ENCODE measurements around the gene PROM1. TPM values are rescaled to one million over a fixed set of nuclear protein-coding genes. Genes with fewer than 3 reads are reported as not detected.

The PROM1 gene
- total and polyA plus RNA-seq, 2 of the 8 experiments (the other 6 are each of a cell fraction or from before 2014, with no cell fraction given) = 36.0 to 59.7 TPM

DNA sequence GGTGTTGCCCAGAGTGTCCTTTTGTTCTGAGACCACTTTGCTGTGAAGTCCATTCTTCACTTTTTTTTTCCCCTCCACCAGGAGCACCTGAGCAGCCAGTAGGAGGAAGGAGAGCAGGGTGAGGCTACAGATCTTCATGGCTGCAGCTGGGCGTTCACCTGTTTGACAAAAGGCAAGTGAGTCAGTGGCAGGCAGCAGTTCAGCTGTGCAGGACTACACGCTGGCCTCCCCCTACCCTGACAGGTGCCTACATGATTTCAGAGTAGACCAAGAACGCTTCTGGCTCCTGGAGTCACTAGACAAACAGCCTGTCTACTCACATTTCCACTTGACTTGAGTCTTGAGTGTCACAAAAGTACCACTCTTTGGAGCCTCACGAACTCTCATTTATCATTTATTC lies 147.3 kb downstream of the PROM1 start:
- no peak overlapping the region for H3K4me3 ChIP-seq (ENCODE audit: extremely low read depth in 1 of 4, insufficient read depth in 2 of 4, low read depth in 3 of 4, low read length in 4 of 4)
- no peak overlapping the region for H3K56ac ChIP-seq (replicated peaks; ENCODE audit: insufficient read length, low read depth, low read length)
- no peak for FAIRE-seq
- TF ChIP-seq BCL11A (IDR thresholded peaks at IDR 0.05; ENCODE audit: low read depth in 2 of 2, low read length in 2 of 2) (no peak), HDAC6 (IDR thresholded peaks at IDR 0.05; ENCODE audit: low read depth, low read length) (no peak), TCF12 (IDR thresholded peaks at IDR 0.05; ENCODE audit: low read depth, low read length) (no peak), JUN (IDR thresholded peaks at IDR 0.05; ENCODE audit: low read depth, low read length) (no peak), SUZ12 (IDR thresholded peaks at IDR 0.05; ENCODE audit: low read length) (no peak), KDM4A (IDR thresholded peaks at IDR 0.05; ENCODE audit: low read depth, low read length, severe bottlenecking) (no peak), JUND (IDR thresholded peaks at IDR 0.05; ENCODE audit: low read length) (no peak), USF2 (IDR thresholded peaks at IDR 0.05; ENCODE audit: low read length) (no peak), POLR2AphosphoS5 (IDR thresholded peaks at IDR 0.05; ENCODE audit: low read depth, low read length) (no peak), SRF (IDR thresholded peaks at IDR 0.05; ENCODE audit: low read depth, low read length) (no peak), CTBP2 (IDR thresholded peaks at IDR 0.05; ENCODE audit: borderline replicate concordance, insufficient read depth, insufficient read length, low read length) (no peak), RFX5 (IDR thresholded peaks at IDR 0.05; ENCODE audit: borderline replicate concordance, low read depth, low read length) (no peak), RAD21 (IDR thresholded peaks at IDR 0.05 in 1 of 2, conservative IDR thresholded peaks at IDR 0.05 in 1 of 2; ENCODE audit: low read depth in 2 of 2, low read length in 2 of 2) (no peak)

More for the DNA sequence above, 147.3 kb downstream of the PROM1 start:
- Histone ChIP-seq H2AFZ (ENCODE audit: low read length) (no peak overlapping the region), H3K9ac (replicated peaks in 1 of 4; ENCODE audit: extremely low read depth in 1 of 4, low read depth in 3 of 4, low read length in 3 of 4) (no peak overlapping the region; a peak in 1 of 7 replicates), H2BK120ac (replicated peaks; ENCODE audit: low read depth, low read length) (no peak overlapping the region), H2BK15ac (ENCODE audit: low read length) (no peak overlapping the region), H2BK12ac (ENCODE audit: low read depth, low read length) (no peak overlapping the region), H3K23me2 (ENCODE audit: low read depth, low read length) (peaks cover 4% of the 10 kb centered on the region; the same call in 1 of the 2 replicates), H3K4me1 (replicated peaks in 1 of 4; ENCODE audit: control insufficient read depth in 3 of 4, insufficient read depth in 4 of 4, low read length in 3 of 4) (peaks cover 0 to 9% (median 3%) of the 10 kb centered on the region in 4 experiments; a peak in 2 of 7 replicates), H4K91ac (replicated peaks; ENCODE audit: insufficient read length, low read length) (no peak overlapping the region), H3K27me3 (replicated peaks in 1 of 4; ENCODE audit: control insufficient read depth in 3 of 4, extremely low read depth in 1 of 4, insufficient read depth in 3 of 4, low read length in 3 of 4) (no peaks in the 10 kb centered on the region), H3K36me3 (ENCODE audit: control insufficient read depth in 2 of 4, insufficient read depth in 4 of 4, low read length in 3 of 4) (no peaks in the 10 kb centered on the region), H3K14ac (ENCODE audit: insufficient read length) (no peak overlapping the region), H3K27ac (ENCODE audit: low read depth, low read length) (no peak overlapping the region), H3K4ac (replicated peaks; ENCODE audit: insufficient read length, low read depth, low read length) (no peak overlapping the region), H3K79me2 (ENCODE audit: control insufficient read depth in 1 of 2, insufficient read depth in 2 of 2, low read length in 2 of 2) (no peaks in the 10 kb centered on the region), H4K5ac (ENCODE audit: insufficient read length, low read depth, low read length) (no peak overlapping the region), H3K79me1 (ENCODE audit: low read depth, low read length) (no peaks in the 10 kb centered on the region), H4K8ac (ENCODE audit: extremely low read depth, insufficient read depth, low read length) (0 out of 2 replicates have a peak overlapping the region, but pooled peaks have one; percentile 9), H4K20me1 (replicated peaks in 1 of 2; ENCODE audit: control insufficient read depth in 1 of 2, insufficient read depth in 2 of 2, low read length in 2 of 2) (peaks cover 0 to 3% of the 10 kb centered on the region in 2 experiments), H2BK5ac (ENCODE audit: low read depth, low read length) (no peak overlapping the region), H2AK5ac (ENCODE audit: low read depth, low read length) (no peak overlapping the region), H3K23ac (ENCODE audit: insufficient read length) (no peak overlapping the region), H3K4me2 (ENCODE audit: insufficient read depth in 1 of 2, low read depth in 2 of 2, low read length in 2 of 2) (no peak overlapping the region), H3K9me3 (ENCODE audit: insufficient read depth in 2 of 2, low read depth in 1 of 2, low read length in 1 of 2) (no peaks in the 10 kb centered on the region), H2BK20ac (ENCODE audit: low read length) (no peak overlapping the region), H3K18ac (ENCODE audit: extremely low read depth, low read length) (no peak overlapping the region)
- ChIA-PET POLR2A (ENCODE audit: partially characterized antibody) (no interaction called here), CTCF (ENCODE audit: partially characterized antibody) (interaction anchor here (0.8 to 6.3 kb wide), 4 partner anchors 18 to 129 kb away, joined by 3 to 40 read pairs (median 20); no protein-coding TSS in a partner anchor)
- DNase-seq (ENCODE audit: low read depth in 1 of 2, low spot score in 2 of 2) = no peak
- WGBS, 2 experiments (ENCODE audit: extremely low coverage in 1 of 2, insufficient coverage in 1 of 2, insufficient read length in 1 of 2, insufficient replicate concordance in 2 of 2, low coverage in 1 of 2, low lambda C conversion rate in 2 of 2, missing lambda C conversion rate in 1 of 2) = 86% methylated on average over 4 of the region's 4 CpGs; no CpG with 5 or more reads in 1 of the 2 experiments

All from H1 (cell line).